ENCODE results near the gene DNAJC16.
"Not testable (repeated sequence)": the region's sequence is repeated elsewhere in the genome, so short reads cannot be mapped to it uniquely, and the experiment has no call there.

The DNAJC16 gene

GRCh38 chr1:15526490-15527339 is at the start of gene DNAJC16:
DNAJC16 (plus strand) TSS chr1:15526848; CDS start chr1:15529106, 2,258 bp downstream.
- DNase-seq (ENCODE audit: low read depth) = peak; percentile 78

GRCh38 chr1:15476927-15477326 is 49.7 kb upstream of the DNAJC16 start:
- no peak for DNase-seq (ENCODE audit: low read depth)

- no peak for DNase-seq (ENCODE audit: low read depth)
These were observed 48.9 kb upstream of the DNAJC16 start for GRCh38 chr1:15477646-15478212.

GRCh38 chr1:15479654-15480347 is 46.8 kb upstream of the DNAJC16 start:
- no peak for DNase-seq (ENCODE audit: low read depth)

- not testable (repeated sequence) for DNase-seq (ENCODE audit: low read depth)
These were observed 44.2 kb upstream of the DNAJC16 start for GRCh38 chr1:15482455-15482854.

- not testable (repeated sequence) for DNase-seq (ENCODE audit: low read depth)
These were observed 43.6 kb upstream of the DNAJC16 start for GRCh38 chr1:15482983-15483543.

- DNase-seq (ENCODE audit: low read depth) = no peak
These were observed 42.7 kb upstream of the DNAJC16 start for GRCh38 chr1:15483971-15484370.

- DNase-seq (ENCODE audit: low read depth) = not testable (repeated sequence)
These were observed 42.2 kb upstream of the DNAJC16 start for GRCh38 chr1:15484443-15484842.

- no peak for DNase-seq (ENCODE audit: low read depth)
These were observed 41.0 kb upstream of the DNAJC16 start for GRCh38 chr1:15485636-15486035.

GRCh38 chr1:15486844-15487610 is 39.6 kb upstream of the DNAJC16 start:
- not testable (repeated sequence) for DNase-seq (ENCODE audit: low read depth)

- no peak for DNase-seq (ENCODE audit: low read depth)
These were observed 38.3 kb upstream of the DNAJC16 start for GRCh38 chr1:15488371-15488770.

GRCh38 chr1:15489052-15489736 is 37.5 kb upstream of the DNAJC16 start:
- no peak for DNase-seq (ENCODE audit: low read depth)

GRCh38 chr1:15491010-15491409 is 35.6 kb upstream of the DNAJC16 start:
- DNase-seq (ENCODE audit: low read depth) = not testable (repeated sequence)

- no peak for DNase-seq (ENCODE audit: low read depth)
These were observed 34.1 kb upstream of the DNAJC16 start for GRCh38 chr1:15492596-15492995.

GRCh38 chr1:15493869-15494390 is 32.7 kb upstream of the DNAJC16 start:
- no peak for DNase-seq (ENCODE audit: low read depth)

- no peak for DNase-seq (ENCODE audit: low read depth)
These were observed 26.2 kb upstream of the DNAJC16 start for GRCh38 chr1:15500184-15501178.

- no peak for DNase-seq (ENCODE audit: low read depth)
These were observed 25.2 kb upstream of the DNAJC16 start for GRCh38 chr1:15501208-15502032.

GRCh38 chr1:15504436-15504835 is 22.2 kb upstream of the DNAJC16 start:
- DNase-seq (ENCODE audit: low read depth) = no peak

GRCh38 chr1:15506831-15507230 is 19.8 kb upstream of the DNAJC16 start:
- DNase-seq (ENCODE audit: low read depth) = no peak

Measured in stimulated activated CD8-positive, alpha-beta memory T cell treated with anti-CD3 and anti-CD28 coated beads, Interleukin-15, amount 100 ng/mL, for 24 hours (primary cell).